ENCODE measurements around the gene CBLN1.
A peak's percentile ranks its signal among the peaks of the same experiment; 100 is the strongest.

The CBLN1 gene

DNA sequence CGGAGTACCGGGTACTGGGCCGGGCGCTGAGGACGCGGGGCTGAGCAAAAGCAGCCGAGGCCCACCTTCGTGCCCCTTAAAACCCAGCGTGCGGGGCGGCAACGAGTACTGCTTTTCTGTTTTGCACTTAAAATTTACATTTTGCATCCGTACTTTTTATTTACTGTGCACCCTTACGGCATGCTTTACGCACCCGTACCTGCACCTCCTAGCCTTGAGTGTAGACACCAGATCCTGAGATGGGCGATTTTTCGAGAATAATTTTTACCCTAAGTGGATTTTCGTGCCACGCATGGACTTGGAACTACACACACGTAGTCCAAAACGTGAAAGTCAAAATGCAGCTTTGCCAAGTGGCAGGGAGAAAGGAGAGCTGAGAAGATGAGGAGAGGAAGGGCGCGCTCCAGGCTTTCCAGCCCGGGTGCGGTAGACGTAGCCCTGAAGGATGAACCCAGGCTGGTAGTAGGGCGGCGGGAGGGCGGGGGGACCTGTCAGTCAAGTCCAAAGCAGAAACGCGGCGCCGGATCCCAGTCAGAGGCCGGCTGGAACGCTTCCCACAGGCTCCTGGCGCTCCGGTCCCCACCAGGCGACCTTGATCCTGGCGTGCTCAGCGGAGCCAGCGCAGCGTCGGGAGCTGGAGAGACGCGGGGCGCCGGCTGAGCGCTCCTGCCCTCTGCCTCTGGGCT, 1.2 kb upstream of the CBLN1 start:
- no peak for ATAC-seq (ENCODE audit: low read depth)
- Histone ChIP-seq H3K27me3 (ENCODE audit: insufficient read depth, poor library complexity, severe bottlenecking) (peaks cover 87% of the 10 kb centered on the region), H3K4me1 (ENCODE audit: insufficient read depth, poor library complexity, severe bottlenecking) (no peaks in the 10 kb centered on the region), H3K4me3 (ENCODE audit: severe bottlenecking) (peak overlapping the region; percentile 38), H3K36me3 (ENCODE audit: low read depth) (no peaks in the 10 kb centered on the region), H3K27ac (ENCODE audit: poor library complexity, severe bottlenecking) (no peak overlapping the region), H3K9me3 (ENCODE audit: severe bottlenecking) (no peaks in the 10 kb centered on the region)
- TF ChIP-seq, protein P1, sequence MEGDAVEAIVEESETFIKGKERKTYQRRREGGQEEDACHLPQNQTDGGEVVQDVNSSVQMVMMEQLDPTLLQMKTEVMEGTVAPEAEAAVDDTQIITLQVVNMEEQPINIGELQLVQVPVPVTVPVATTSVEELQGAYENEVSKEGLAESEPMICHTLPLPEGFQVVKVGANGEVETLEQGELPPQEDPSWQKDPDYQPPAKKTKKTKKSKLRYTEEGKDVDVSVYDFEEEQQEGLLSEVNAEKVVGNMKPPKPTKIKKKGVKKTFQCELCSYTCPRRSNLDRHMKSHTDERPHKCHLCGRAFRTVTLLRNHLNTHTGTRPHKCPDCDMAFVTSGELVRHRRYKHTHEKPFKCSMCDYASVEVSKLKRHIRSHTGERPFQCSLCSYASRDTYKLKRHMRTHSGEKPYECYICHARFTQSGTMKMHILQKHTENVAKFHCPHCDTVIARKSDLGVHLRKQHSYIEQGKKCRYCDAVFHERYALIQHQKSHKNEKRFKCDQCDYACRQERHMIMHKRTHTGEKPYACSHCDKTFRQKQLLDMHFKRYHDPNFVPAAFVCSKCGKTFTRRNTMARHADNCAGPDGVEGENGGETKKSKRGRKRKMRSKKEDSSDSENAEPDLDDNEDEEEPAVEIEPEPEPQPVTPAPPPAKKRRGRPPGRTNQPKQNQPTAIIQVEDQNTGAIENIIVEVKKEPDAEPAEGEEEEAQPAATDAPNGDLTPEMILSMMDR (IDR thresholded peaks at IDR 0.05; ENCODE audit: poor library complexity, severe bottlenecking) = no peak
- DNase-seq (ENCODE audit: low spot score) = no peak

- DNase-seq (ENCODE audit: low spot score) = peak; percentile 84
- Histone ChIP-seq H3K36me3 (ENCODE audit: low read depth) (no peaks in the 10 kb centered on the region), H3K4me3 (ENCODE audit: severe bottlenecking) (peak overlapping the region; percentile 38), H3K27me3 (ENCODE audit: insufficient read depth, poor library complexity, severe bottlenecking) (peaks cover 93% of the 10 kb centered on the region), H3K9me3 (ENCODE audit: severe bottlenecking) (no peaks in the 10 kb centered on the region), H3K4me1 (ENCODE audit: insufficient read depth, poor library complexity, severe bottlenecking) (no peaks in the 10 kb centered on the region), H3K27ac (ENCODE audit: poor library complexity, severe bottlenecking) (no peak overlapping the region)
- peak; percentile 90 for ATAC-seq (ENCODE audit: low read depth)
- TF ChIP-seq, protein P1 (IDR thresholded peaks at IDR 0.05; ENCODE audit: poor library complexity, severe bottlenecking) = peak; percentile 70
Observed at GRCh38 chr16:49281843-49282642, 405 bp upstream of the CBLN1 start.

GRCh38 chr16:49280841-49281371, 732 bp downstream of the CBLN1 start:
- no peak for DNase-seq (ENCODE audit: low spot score)

DNA sequence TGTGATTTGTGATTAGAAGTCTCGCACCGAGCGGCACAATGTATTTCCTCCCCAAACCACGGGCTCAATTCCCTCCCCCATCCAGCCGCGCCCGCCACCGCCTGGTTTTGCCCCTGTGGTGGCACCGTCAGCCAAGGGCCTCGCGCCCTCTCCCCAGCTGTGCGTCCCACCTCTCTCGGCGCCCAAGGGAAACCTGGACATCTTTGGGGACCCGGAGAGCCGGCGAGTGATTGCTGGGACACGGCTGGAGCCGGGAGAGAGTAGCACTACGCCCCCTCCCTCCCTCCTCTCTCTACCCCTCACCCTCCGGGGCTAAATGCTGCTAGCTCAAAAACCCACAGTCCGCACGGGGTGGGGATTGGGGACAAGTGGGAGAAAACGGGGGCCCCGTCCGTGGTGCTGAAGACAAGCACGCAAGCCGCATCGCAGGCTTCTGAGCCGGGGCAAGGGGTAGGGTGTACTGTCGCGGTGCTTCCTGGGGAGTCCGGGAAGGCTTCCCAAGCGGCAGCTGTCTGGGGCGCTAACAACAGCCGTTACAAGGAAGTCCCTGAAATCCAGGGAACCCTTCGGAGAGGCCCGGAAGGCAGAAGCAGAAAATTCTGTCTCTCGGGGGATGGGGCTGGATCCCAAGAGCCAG, 1.4 kb downstream of the CBLN1 start:
- H3K27me3 ChIP-seq (ENCODE audit: insufficient read depth, poor library complexity, severe bottlenecking) = peaks cover 93% of the 10 kb centered on the region
- ATAC-seq (ENCODE audit: low read depth) (no peak), DNase-seq (ENCODE audit: low spot score) (no peak)
- H3K27ac ChIP-seq (ENCODE audit: poor library complexity, severe bottlenecking) = no peak overlapping the region
- TF ChIP-seq, protein P1 (IDR thresholded peaks at IDR 0.05; ENCODE audit: poor library complexity, severe bottlenecking) = no peak
- H3K36me3 ChIP-seq (ENCODE audit: low read depth) = no peaks in the 10 kb centered on the region
- no peak overlapping the region for H3K4me3 ChIP-seq (ENCODE audit: severe bottlenecking)
- no peaks in the 10 kb centered on the region for H3K9me3 ChIP-seq (ENCODE audit: severe bottlenecking)
- H3K4me1 ChIP-seq (ENCODE audit: insufficient read depth, poor library complexity, severe bottlenecking) = no peaks in the 10 kb centered on the region

More at GRCh38 chr16:49280841-49281371, 732 bp downstream of the CBLN1 start:
- Histone ChIP-seq H3K27ac (ENCODE audit: poor library complexity, severe bottlenecking) (no peak overlapping the region), H3K27me3 (ENCODE audit: insufficient read depth, poor library complexity, severe bottlenecking) (peaks cover 93% of the 10 kb centered on the region), H3K9me3 (ENCODE audit: severe bottlenecking) (no peaks in the 10 kb centered on the region), H3K4me3 (ENCODE audit: severe bottlenecking) (no peak overlapping the region), H3K36me3 (ENCODE audit: low read depth) (no peaks in the 10 kb centered on the region), H3K4me1 (ENCODE audit: insufficient read depth, poor library complexity, severe bottlenecking) (no peaks in the 10 kb centered on the region)
- TF ChIP-seq, protein P1 (IDR thresholded peaks at IDR 0.05; ENCODE audit: poor library complexity, severe bottlenecking) = no peak
- ATAC-seq (ENCODE audit: low read depth) = no peak

Measured in RWPE2 (cell line).